NCI-H2196 treated with DMSO at 0.1 percent for 48 hours (cell line): Measurements from ENCODE around the gene NMRK1.

Source experiments
- DNase-seq: peaks from one replicate; lab custom pipeline; 2025; ENCODE audit not compliant: unreplicated experiment; lab: John Stamatoyannopoulos, UW

NMRK1 gene

DNA sequence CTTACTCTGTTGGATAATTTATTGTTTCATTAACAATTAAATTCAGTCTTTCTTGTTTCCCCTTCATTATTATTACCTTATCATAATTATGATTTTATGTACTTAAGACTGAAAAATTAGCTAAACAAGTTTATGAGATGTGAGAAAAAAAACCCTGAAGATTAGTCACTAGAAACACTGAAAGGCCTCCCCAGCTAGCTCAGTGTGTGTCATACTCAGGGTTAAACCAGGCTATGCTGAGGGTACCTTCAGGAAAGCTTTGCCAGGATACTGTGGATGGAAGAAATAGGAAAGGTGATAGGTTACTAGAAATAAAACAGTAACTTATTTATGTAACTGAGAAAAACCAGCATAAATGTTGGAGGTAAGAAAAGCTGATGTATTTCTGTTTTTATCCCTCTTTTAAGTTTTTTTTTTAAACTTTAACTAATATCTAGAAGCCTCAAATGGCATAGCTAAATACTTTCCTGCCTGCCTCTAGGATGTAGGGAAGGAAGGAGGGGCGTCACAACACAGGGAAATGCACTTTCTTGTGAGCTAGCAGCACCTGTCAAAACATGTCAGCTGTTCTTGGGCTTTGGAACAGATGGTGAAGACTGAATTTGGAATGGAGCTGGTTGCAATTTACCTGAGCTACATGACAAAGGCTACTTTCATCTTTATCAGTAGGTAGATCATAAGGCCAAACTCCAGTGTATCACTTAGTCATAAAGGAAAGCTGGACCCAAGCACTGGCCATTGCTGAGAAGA lies 24.2 kb downstream of the NMRK1 start:
- DNase-seq, result no peak

DNA sequence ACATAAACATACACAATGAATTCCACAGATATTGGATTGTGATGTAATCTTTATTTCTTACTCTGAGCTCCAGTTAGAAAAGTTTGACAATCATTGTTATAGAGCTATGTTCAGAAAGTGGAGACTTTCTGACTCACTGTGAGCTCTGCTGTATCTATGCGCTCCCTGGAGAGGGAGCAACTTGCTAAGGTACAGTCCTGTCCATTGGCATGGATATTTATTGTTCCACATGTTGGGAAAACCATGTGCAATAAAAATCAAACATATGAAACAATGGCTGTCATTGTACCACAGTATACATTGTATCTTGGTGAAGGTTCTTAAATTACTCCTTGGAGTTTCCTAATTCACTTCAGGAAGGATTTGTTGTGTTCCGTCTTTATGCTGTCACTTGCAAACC lies 26.8 kb downstream of the NMRK1 start:
- DNase-seq, result no peak

DNA sequence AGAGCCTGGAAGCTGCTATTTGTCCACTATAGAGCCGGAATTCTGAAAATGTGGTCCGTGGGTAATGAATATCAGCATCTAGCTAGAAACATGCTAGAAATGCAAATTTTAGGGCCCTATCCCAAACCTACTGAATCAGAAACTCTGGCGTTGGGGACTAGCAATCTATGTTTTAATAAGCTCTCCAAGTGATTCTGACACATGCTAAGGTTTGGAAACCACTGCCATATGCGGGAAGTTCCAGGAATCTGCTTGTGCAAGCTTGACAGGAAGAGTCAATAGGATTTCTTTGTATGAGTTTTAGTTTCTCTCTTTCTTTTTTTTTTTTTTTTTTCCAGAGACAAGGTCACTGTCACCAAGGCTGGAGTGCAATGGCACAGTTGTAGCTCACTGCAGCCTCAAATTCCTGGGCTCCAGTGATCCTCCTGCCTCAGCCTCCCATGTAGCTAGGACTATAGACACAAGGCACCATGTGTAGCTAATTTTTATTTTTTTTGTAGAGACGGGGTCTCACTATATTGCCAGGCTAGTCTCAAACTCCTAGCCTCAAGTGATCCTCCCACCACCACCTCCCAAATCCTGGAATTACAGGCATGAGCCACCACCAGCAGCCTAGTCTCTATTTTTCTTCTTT lies 33.5 kb downstream of the NMRK1 start:
- DNase-seq, result no peak

DNA sequence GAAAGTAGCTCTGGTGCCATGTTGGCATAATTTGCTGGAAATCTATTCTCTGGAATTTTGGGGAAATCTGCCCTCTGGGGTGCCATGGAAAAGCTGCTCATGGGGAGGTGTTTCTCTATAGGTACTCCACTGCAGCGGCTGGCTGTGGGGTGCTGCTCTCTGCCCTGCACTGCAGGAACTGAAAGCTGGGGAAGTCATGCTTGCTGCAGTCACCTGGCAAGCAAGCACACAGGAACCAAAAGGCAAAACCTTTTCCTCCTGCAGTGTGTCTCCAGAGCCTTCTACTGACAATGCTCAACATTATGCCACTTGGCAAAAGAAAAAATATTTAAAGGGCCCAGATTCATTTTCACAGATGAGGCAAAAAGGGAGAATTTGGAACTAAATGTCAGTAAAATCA lies 34.1 kb downstream of the NMRK1 start:
- no peak for DNase-seq

DNA sequence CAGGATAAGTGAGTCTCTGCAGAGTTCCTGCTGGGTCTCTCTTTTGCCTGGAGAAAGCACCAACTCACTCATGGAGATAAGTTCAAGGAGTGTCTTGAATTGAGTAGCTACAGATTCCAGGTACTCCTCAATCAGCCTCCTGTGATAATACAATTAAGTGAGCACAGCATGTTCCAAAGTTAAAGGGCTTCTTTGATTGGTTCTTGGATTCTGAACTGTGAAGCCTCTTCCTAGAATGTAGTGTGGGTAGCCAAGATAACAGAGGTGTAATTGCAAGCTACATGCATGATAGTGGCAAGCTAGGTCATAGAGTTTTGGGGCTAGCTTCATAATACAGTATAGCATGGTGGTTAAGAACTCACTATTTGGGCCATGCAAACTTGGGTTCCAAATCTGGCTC lies 36.7 kb downstream of the NMRK1 start:
- DNase-seq, result no peak

DNA sequence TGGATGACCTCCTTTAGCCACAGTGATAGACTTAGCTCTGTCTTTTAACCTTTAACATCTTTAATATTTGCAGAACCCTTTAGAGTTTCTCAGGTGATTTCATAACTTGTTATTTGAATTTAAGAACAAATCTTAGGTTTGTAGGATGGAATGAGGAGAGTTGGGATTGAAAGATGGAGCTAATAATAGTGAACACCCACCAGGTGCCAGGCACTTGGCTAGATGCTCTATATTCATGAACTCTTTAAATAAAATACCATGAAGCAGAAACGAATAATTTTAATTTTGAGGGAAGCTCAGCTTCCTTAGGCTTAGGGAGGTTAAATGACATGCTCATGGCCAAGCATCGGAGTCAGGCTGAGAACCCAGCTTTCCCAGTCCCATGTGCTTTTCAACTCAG lies 40.4 kb downstream of the NMRK1 start:
- no peak for DNase-seq

DNA sequence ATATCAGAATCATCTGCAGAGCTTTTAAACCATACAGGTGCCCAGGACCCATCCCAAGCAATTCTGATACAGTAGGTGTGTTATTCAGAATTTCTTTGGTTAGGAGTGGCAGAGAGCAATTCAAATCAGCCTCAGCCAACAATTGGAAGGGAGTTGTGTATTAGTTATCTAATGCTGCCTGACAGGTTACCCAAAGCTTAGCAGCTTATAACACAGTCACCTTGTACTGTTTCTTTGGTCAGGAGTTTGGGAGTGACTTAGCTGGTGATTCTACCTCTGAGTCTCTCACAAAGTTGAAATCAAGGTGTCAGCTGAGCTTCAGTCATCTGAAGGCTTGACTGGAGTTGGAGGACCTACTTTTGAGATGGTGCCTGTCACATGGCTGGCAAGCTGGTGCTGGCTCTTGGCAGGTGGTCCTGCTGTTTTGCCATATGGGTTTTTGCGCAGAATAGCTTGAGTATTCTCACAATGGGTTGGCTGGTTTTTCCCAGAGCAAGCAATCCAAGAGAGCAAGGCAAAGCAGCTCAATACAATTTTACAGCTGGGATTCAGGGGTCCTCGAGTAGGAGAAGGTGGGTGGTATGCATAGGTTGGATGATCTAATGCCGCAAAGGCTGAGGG lies 41.1 kb downstream of the NMRK1 start:
- DNase-seq, result no peak

DNA sequence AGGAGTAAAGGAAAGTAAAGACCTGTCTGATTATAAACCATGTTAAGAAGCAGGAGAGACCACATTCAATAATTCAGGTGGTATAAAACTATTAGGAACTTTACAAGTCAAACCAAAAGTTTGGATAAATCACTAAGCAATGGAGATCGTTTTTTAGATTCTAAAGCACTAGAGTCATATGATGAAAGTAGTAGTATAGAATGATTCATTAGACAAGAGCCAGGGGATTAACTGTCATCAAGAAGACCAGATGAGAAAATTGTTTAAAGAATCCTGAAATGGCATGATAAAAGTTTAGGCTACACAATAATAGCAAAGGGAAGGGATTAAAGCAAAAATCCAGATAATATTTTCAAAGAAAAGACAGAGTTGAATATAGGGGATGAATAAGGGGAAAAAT lies 46.9 kb downstream of the NMRK1 start:
- DNase-seq, result no peak

DNA sequence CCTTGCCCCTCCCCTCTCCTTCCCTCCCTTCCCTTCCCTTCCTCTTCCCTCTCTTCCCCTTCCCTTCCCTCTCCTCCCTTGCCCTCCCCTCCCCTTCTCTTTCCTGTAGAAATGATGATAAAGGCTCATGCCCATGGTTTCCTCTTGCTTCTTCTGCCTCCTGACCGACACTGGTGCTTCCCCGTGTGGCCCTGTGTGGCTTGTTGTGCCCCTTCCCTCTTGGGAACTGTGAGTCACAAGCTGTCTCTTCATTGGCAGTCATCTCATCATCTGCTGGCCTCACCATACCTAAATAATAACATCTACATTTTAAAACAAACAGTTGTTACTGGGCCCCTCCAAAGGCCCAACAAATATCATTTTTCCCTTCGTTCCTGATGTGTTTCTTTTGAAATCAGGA lies 48.2 kb downstream of the NMRK1 start:
- DNase-seq, result no peak

DNA sequence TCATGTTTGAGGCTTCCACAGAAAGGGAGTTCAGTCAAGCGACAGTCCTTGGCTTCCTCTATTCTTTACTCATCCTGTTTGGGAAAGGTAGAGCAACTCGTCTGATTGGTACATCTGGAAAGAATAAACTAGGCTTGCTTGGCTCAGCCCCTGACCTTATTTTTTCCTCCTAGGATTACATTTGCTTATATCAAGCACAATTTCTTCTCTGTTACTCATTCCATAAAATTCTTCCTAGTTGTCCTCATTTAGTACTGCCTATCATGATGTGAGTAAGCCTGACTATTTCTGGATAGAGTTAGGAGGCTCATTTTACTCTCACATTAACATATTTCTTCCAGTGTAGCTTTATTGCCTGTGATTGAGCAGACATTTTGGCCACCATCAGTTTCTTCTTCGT lies 48.9 kb downstream of the NMRK1 start:
- no peak for DNase-seq

DNA sequence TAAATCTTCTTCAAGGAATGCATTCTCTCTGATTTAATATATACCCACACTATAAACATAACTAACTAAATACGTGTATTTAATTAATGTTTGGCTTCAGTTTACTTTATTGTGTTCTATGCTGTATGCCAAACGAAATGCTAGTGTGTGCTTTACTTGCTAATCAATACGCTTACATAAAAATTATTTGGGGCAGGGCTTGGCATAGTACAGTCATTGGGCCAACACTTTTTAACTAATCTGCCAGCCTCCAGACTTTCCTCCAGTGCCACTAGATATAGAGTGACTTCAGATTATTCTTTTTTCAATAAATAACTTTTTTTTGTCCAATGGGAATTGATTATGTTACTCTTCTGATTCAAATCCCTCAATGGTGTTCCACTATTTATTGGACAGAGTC lies 51.2 kb downstream of the NMRK1 start:
- no peak for DNase-seq

DNA sequence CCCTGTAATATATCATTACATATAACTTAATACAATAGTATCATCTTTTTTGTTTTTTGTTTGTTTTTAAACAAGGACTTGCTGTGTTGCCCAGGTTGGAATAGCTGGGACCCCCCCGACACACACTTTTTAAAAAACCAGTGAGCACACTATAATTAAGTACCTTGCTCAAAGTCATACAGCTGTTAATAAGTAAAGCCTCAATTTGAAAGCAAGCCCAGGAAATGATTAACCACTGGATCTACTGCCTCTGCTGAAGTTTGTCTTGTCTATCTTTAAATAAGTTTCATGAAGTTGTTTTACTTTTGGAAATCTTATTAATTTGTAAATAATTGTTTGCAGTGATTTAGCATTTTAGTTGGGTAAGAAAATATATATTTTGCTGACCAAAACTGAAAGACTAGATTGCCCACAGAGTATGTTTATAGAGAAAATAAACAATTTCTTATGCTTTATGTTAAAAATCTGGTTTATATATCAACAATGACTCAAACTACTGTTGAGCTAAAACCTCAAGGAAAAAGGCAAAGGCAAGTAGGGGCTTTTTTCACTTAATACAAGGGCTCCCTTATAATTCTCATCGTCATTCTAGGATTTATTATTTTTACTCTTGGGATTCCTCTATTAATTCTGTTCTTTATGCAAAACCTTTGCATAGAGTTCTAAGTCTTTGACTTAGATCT lies 54.0 kb downstream of the NMRK1 start:
- DNase-seq, result no peak

DNA sequence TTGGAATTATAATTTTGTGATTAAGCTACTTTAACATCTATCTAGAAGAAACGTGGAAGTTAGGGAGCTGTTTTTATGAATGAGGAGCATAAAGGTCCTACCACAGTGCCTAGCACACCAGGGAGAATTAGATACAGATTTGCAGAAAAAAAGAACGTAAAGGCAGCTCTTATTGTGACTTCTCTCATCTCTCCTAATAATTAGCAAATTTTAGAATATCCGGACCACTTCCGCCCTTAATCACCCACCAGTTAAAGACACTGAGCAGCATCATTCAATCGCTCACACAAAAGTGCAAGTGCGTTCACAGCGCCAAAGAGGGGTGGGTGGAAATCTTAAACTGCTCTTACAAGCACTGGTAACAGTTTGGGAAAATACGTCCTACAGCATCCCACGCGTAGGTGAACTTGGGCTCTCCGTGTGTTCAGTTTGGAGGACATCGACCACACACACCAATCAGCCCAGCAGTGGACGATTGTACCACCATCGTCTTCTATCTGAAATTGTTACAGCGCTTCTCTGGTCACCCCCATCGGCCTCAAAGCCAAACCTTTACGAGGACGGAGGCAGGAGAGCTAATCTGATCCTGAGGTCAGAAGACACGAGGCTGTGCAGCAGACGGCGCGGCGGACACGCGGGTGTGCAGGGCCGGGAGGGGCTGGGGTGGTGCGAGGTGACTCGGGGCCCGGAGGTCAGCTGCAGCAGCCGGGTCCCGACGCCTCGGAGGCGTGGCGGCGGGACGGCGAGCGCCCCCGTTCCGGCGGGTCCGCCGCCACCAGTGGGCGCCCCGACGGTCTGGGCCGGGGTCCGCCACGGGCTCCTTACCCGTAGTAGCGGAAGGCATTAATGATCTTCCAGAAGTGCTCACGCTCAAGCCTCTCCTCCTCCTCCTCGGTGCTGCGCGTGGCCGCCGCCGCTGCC lies 60.5 kb downstream of the NMRK1 start:
- DNase-seq, result no peak

DNA sequence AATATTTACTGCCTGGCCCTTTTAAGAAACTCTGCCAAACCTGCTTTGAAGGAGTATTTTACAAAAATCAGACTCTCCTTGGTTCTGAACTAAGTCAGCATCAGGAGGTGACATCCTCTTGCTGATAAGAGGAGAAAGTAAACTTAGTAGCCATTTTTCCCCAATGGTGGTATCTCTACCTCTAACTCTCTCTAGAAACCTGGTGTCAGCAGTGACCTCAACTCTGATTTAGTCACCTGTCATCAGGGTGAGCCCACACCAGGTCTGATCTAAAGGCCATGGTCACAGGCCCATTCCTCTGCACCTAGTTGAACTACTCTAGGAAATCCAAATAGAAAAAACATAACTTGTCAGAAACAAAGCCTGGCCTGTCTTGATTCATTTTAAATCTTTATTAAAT lies 64.1 kb downstream of the NMRK1 start:
- DNase-seq, result no peak

DNA sequence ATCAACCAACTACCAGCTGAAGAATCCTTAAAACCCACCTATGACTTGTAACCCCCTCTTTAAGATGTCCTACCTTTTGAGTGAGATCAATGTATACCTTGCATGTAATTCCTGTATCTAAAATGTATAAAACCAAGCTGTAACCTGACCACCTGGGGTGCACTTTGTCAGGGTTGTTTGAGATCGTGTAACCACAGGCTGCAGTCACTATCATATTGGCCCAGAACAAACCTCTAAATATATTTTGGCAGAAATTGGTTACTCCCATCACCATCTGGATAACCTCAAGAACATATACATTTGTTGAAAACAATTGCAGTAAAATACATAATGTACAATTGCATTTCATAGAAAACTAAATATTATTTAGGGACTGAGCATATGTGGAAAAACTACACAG lies 68.3 kb downstream of the NMRK1 start:
- DNase-seq, result no peak

DNA sequence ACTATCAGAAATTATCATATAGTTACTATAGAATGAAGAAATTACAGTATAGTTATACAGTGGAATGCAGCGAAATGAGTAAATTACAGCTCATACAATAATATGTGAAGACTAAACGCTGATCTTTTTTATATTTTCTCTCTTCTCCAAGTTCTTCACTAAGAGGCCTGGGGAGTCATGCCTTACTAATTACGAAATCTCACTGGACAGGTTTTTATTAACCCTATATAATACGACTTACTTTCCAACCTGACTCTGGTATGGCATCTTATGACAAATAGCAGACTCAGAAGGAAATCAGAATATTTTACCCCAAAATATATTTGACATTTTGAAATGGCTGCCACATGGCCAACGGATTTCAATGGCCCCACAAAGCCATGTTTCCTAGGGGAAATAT lies 68.9 kb downstream of the NMRK1 start:
- DNase-seq, result no peak

DNA sequence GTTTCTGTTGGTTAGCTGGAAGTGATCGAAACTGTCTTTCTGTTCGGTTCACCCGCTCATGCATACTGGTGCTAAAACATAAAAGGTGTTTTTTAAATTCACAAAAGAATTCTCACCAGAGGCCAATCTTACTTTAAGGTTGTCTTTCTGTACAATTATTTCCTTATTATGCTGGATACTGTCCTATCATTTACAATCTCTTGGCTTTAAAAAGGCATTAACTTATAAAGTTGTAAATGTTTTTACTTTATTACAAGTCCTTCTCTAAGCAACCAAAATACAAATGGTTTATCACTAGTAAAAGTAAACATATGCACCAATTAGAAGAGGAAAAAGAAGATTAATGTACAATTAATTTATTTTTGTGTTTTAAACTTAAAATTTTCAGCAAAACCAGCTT lies 70.6 kb downstream of the NMRK1 start:
- no peak for DNase-seq

DNA sequence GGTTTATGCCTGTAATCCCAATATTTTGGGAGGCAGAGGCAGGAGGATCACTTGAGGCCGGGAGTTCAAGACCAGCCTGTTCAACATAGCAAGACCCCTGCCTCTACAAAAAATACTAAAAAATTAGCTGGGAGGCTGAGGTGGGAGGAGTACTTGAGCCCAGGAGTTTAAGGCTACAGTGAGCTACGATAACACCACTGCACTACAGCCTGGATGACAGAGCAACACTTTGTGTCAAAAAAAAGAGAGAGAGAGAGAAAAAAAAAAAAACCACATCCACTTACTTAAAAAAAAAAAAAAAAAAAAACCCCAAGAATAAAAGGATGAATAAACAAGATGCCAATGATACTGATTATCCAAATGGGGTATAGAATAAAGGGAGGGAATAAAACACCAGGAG lies 74.2 kb downstream of the NMRK1 start:
- no peak for DNase-seq
